Dedifferentiated amniotic fluid mesenchymal stem cell (primary cell): ENCODE results near the gene RAB27A.
"Not testable (repeated sequence)": the region's sequence is repeated elsewhere in the genome, so short reads cannot be mapped to it uniquely, and the experiment has no call there.

Experiments
- DNase-seq: peaks from one replicate; pipeline ENCODE4 v3.0.0-alpha.2; 2016; ENCODE audit errors: extremely low spot score

The RAB27A gene

DNA sequence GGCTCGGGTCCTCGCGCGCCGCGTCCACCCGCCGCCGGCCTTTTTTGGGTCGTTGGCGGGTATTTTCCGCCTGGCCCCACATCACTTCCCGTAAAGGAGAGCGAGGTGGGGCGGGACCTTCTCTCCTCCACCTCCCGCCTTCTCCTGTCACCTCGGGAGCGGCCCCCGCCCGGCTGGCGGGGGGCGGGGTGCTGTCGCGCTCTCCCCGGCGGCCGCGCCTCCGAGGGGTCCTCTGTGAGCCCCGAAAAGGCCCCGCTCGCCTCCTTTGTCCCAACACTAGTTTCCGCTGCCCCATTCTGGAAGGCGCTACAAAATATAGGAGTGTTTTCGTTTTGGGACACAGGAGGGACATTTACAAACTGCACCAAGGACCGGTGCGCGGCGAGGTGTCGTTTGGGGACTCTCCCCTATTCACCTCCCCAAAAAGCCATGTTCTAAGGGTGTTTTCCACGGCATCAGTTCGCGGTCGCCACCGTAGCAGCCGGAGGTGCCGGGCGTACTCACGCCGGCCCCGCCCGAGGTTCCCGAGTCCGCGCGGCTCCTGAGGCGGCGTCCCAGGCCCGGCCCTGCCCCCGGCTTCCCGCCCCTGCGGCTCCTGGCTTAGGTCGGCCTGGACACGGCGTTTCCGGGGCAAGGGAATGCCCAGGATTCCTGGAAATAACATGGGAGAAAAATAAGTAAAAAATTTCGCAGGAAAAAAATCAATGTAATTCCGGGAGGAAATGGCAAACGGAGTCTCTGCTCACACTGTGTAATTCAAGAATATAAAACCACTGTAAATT is at the start of gene RAB27A:
TSS of gene RAB27A (minus strand) at position 68 of the 782 bp plus-strand sequence. CDS start 54,879 bp downstream, outside the sequence.
- peak; percentile 47 for DNase-seq

DNA sequence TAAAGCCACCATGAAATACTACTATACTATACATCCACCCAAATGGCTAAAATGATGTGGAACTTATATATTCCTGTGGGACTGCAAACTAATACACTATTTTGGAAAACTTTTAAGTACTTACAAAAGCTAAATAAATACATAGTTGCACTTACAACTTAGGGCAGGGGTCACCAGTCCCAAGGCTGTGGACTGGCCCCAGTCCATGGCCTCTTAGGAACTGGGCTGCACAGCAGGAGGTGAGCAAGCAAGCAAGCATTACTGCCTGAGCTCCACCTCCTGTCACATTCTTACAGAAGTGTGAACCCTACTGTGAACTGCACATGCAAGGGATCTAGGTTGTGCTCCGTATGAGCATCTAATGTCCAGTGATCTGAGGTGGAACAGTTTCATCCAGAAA is 47.5 kb upstream of the RAB27A start:
- DNase-seq: no peak

DNA sequence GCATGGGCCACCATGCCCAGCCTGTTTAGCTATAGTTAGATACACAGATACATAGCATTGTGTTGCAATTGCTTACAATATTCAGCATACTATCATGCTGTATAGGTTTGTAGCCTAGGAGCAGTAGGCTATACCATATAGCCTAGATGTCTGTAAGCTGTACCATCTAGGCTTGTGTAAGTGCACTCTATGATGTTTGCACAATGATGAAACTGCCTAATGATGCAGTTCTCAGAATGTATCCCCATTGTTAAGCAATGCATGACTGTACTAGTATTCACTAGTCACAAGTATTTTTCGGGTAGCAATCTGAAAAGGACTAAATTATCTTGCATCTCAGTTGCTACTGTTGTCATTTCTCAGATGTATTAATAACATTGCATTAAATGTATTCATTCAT is 45.4 kb upstream of the RAB27A start:
- no peak for DNase-seq

GRCh38 chr15:55334371-55334770 is 44.8 kb upstream of the RAB27A start:
- DNase-seq: no peak

DNA sequence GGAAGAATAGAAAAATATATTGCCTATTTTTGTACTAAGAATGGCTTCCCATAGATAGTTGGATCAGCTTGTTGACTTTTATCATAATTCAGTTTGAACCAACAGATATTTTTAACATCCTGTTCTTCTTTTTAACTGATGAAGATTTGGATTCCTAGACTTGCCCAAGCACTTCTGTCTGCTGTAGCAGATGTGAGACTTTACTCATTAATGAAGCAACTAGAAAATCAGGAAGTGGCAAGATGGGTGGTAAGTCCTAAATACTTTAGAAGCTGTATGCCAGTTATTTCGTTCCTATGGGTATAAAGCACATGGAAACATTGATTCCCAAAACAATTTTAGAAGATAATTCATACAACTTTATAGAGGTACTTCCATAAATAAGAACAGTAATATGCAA is 37.8 kb upstream of the RAB27A start:
- DNase-seq: no peak

DNA sequence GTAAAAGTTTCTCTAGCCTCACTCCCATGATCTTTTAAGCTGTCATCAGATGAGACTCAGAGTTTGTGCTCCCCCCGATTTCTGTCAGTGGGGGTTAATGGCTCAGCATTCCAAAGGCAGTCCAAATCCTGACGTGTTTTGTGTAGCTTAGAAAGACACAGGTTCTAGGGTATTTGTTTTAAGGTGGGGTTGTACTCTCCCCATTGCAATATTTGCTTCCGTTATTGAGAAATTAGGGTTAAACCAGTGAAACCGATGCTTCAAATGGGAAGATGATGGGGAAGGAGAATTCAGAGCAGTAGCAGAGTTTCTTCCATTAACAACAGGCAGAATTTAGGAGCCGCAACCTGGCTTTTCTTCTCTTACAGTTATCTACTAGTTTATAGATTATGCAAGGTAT is 32.9 kb upstream of the RAB27A start:
- DNase-seq: no peak

DNA sequence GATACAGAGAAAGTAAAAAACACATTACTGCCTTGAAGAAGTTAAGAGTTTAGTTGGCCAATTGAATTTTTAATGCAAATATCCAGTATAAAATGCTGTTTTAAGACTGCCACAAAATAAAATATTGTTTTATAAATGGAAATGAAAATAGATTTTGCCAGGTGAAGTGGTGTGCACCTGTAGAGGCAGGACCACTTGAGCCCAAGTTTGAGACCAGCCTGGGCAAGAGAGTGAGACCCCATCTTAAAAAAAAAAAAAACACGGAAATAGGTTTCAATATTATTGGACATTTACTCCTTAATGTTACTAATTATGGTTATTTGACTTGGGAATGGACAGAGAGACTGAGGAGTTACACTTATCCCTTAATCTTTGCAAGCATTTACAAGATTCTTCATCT is 31.4 kb upstream of the RAB27A start:
- no peak for DNase-seq

- DNase-seq: no peak
Measured at GRCh38 chr15:55320238-55320550, 30.6 kb upstream of the RAB27A start.

GRCh38 chr15:55319537-55320237 is 30.1 kb upstream of the RAB27A start:
- DNase-seq: no peak

DNA sequence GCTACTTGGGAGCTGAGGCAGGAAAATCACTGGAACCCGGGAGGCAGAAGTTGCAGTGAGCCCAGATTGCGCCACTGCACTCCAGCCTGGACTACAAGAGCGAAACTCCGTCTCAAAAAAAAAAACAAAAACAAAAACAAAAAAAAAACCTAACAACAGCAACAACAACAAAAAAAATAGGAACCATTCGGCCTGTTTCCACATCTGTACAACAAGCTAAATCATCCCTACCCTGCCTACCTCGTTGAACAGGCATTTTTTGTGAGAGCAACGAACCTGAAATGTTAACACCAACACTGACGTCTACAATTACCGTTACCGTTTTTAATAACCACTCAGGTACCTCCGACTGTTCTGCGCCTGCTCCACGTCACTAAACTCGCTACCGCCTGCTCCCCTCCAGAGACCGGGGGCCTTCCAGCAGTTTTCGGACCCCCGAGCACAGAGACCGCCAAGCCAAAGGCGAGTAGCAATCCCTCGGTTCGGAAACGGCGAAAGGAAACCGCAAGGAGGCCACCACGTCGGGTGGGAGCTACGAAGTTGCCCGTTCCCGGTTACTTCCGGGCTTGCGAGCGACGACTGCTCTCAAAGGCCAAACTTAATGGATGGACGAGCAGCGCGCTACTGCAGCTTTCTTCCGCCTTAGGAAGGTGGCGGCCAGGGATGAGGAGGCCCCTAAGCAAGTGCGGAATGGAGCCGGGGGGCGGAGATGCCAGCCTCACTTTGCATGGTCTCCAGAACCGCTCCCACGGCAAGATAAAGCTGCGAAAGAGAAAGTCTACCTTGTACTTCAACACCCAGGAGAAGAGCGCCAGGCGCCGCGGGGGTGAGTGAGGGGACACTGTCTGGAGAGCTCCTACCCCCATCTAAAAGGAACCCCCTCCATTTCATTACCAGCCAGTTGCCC is 29.2 kb upstream of the RAB27A start, which contains the start of the genes PIGB and PIGBOS1:
TSS of gene PIGB (plus strand) at position 635 of the 907 bp plus-strand sequence. CDS start at position 664, 29 bp downstream.
TSS of gene PIGBOS1 (minus strand) at position 536 of the 907 bp plus-strand sequence. CDS start 1,331 bp downstream, outside the sequence.
- peak; percentile 87 for DNase-seq

- not testable (repeated sequence) for DNase-seq
Measured at GRCh38 chr15:55302801-55303200, 13.2 kb upstream of the RAB27A start.

- no peak for DNase-seq
Measured at GRCh38 chr15:55297315-55297714, 7.7 kb upstream of the RAB27A start.

GRCh38 chr15:55290528-55291057 is 980 bp upstream of the RAB27A start:
- DNase-seq: peak; percentile 75

- no peak for DNase-seq
Measured at GRCh38 chr15:55289011-55289745, 435 bp downstream of the RAB27A start.

GRCh38 chr15:55288006-55288717 is 1.5 kb downstream of the RAB27A start:
- DNase-seq: no peak

- DNase-seq: not testable (repeated sequence)
Measured at GRCh38 chr15:55286442-55287189, 3.0 kb downstream of the RAB27A start.

- no peak for DNase-seq
Measured at GRCh38 chr15:55284426-55284825, 5.2 kb downstream of the RAB27A start.

DNA sequence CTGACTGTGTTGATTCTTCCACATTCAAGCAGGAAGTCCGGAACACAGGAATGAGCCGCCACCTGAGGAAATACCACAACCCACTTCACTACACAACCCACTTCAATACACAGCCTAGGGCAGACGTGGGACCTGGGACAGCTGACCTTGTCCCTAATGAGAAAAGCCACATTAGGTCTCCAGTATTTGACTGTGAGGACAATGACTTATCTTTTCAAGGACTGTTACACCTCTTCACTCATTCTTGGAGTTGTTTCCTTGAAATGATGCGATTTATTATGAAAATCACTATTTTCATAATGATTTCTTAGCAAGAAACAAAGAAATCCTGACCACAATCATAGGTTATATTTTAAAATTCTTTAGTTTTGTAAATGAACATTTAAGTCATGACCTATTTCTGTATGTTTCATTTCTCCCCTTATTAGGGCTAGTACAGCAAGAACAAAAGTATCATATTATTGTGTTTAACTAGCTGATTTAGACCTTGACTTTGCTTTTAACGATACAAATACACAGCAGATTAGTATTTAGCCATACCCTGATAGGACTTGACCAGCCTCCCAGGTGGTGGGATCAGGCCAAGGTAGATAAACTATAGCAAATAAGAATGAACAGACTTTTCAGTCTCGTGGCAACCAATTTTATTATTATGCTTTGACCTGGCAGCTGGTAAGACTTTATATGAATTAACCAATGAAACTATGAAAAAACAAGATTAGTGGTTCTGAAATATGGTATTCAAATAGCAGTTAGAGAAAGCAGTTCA is 6.0 kb downstream of the RAB27A start:
- DNase-seq: no peak

- peak; percentile 47 for DNase-seq
Measured at GRCh38 chr15:55282284-55282833, 7.3 kb downstream of the RAB27A start.
